T-cell (primary cell): Measurements from ENCODE around the gene RSAD1. TPM values are rescaled to one million over a fixed set of nuclear protein-coding genes. Genes with fewer than 3 reads are reported as not detected.

Experiments used
- ATAC-seq, 4 experiments: fragments of 200-7000 bp in 3 of 4; fragments of 150-1000 bp in 1 of 4; cut with Tn5 transposase; replicated peaks in 1 of 4; 1 replicate in 3 of 4; 2 replicates in 1 of 4; pipeline ENCODE4 v1.10.0; 2021; ENCODE audit warnings: moderate library complexity in 3 of 4, mild to moderate bottlenecking in 2 of 4, moderate number of reproducible peaks in 1 of 4
- CTCF ChIA-PET, 2 donors: fragments of 300-600 bp; sonication (Branson Sonifier 250); formaldehyde crosslinking; loops; one replicate each; lab custom pipeline; 2022; ENCODE audit warnings: antibody characterized with exemption in 2 of 2; lab: Charles Lee
- POLR2A ChIA-PET, 2 donors: fragments of 300-600 bp; sonication (Branson Sonifier 250); formaldehyde crosslinking; loops; one replicate each; lab custom pipeline; 2022; ENCODE audit warnings: antibody characterized with exemption in 2 of 2; lab: Charles Lee
- DNase-seq, 35 experiments: peaks; one replicate each; pipeline versions ENCODE4 v3.0.0 to v3.0.0-alpha.2; 2013 to 2023
- H3K27ac ChIP-seq: one replicate; pipeline ENCODE4 v1.5.1; 2013; ENCODE audit warnings: low read length
- H3K27me3 ChIP-seq, 2 experiments: replicated peaks in 1 of 2; 1 replicate in 1 of 2; 2 replicates in 1 of 2; pipeline versions ENCODE4 v1.6.1 to v1.7.0; 2013; ENCODE audit warnings: low read length in 1 of 2, mixed read lengths in 1 of 2; ENCODE audit not compliant: control insufficient read depth in 2 of 2, insufficient read depth in 2 of 2; ENCODE audit errors: extremely low read depth in 1 of 2
- H3K36me3 ChIP-seq, 2 donors: 1 replicate in 1 of 2; 2 replicates in 1 of 2; pipeline versions ENCODE4 v1.6.1 to v1.7.0; 2013; ENCODE audit warnings: low read length in 1 of 2; ENCODE audit not compliant: control insufficient read depth in 2 of 2, insufficient read depth in 1 of 2; ENCODE audit errors: extremely low read depth in 1 of 2
- H3K4me1 ChIP-seq, 2 experiments: 1 replicate in 1 of 2; 2 replicates in 1 of 2; pipeline versions ENCODE4 v1.6.1 to v1.7.0; 2013; ENCODE audit warnings: low read length in 2 of 2, mixed read lengths in 1 of 2; ENCODE audit not compliant: insufficient read depth in 2 of 2, control insufficient read depth in 1 of 2; ENCODE audit errors: extremely low read depth in 1 of 2
- H3K4me3 ChIP-seq, 2 donors: 1 replicate in 1 of 2; 2 replicates in 1 of 2; pipeline versions ENCODE4 v1.5.1 to v1.7.0; 2013; ENCODE audit warnings: mild to moderate bottlenecking in 2 of 2, low read length in 1 of 2, moderate library complexity in 1 of 2; ENCODE audit not compliant: control insufficient read depth in 1 of 2; ENCODE audit errors: extremely low read depth in 1 of 2
- H3K9me3 ChIP-seq: 2 replicates; pipeline ENCODE4 v1.7.0; 2013
- H3K27ac Mint-ChIP-seq, 2 donors: one replicate each; pipeline ENCODE4 v1.8.0; 2020 to 2021; ENCODE audit warnings: mild to moderate bottlenecking in 2 of 2, mixed read lengths in 2 of 2
- H3K27me3 Mint-ChIP-seq, 2 donors: one replicate each; pipeline ENCODE4 v1.8.0; 2021 to 2022; ENCODE audit warnings: mixed read lengths in 2 of 2
- H3K36me3 Mint-ChIP-seq: one replicate; pipeline ENCODE4 v1.8.0; 2021; ENCODE audit warnings: mixed read lengths
- H3K4me1 Mint-ChIP-seq, 3 donors: one replicate each; pipeline ENCODE4 v1.8.0; 2020 to 2022; ENCODE audit warnings: mixed read lengths in 3 of 3, mild to moderate bottlenecking in 1 of 3
- H3K4me3 Mint-ChIP-seq, 3 donors: one replicate each; pipeline ENCODE4 v1.8.0; 2020 to 2022; ENCODE audit warnings: mild to moderate bottlenecking in 3 of 3, mixed read lengths in 3 of 3, moderate library complexity in 3 of 3
- H3K9me3 Mint-ChIP-seq, 3 donors: one replicate each; pipeline ENCODE4 v1.8.0; 2020 to 2022; ENCODE audit warnings: mixed read lengths in 3 of 3
- WGBS: methylation state at CpG from one replicate; pipeline ENCODE4 v1.1.5; 2013; ENCODE audit warnings: missing lambda C conversion rate; ENCODE audit not compliant: insufficient coverage; 5-methylcytosine and 5-hydroxymethylcytosine counted together
- total RNA-seq, 35 experiments: library from RNA in 6 of 35; stranded (reverse) in 6 of 35; fragments of 120-200 nt in 1 of 35; gene quantifications; one replicate each; pipeline versions ENCODE4 v1.2.1 to v1.2.4 and lab custom pipeline; 2013 to 2026

The RSAD1 gene
- total RNA-seq, 5 donors from 2014 or later (not counting 1 experiment from before 2014, with no cell fraction given): 61.2 to 80.9 (median 73.2) TPM

- H3K9me3 Mint-ChIP-seq: no peaks in the 10 kb centered on the region
- no peaks in the 10 kb centered on the region for H3K27me3 Mint-ChIP-seq
- Histone ChIP-seq H3K4me1 (peaks cover 5 to 23% of the 10 kb centered on the region in 2 experiments), H3K27me3 (peaks cover 0 to 12% of the 10 kb centered on the region in 2 experiments), H3K36me3 (no peaks in the 10 kb centered on the region), H3K4me3 (no peak overlapping the region), H3K27ac (no peak overlapping the region), H3K9me3 (no peaks in the 10 kb centered on the region)
- 20% methylated on average over 3 of the region's 3 CpGs for WGBS
- peak overlapping the region; percentile 50 to 77 for H3K27ac Mint-ChIP-seq
- H3K4me1 Mint-ChIP-seq: peaks cover 20 to 40% (median 22%) of the 10 kb centered on the region in 3 donors
- ATAC-seq (peak; percentile 14 to 38 (median 23)), DNase-seq (peak in 12 of 35 experiments; percentile 4 to 55 (median 26))
- ChIA-PET CTCF (interaction anchor here in 1 of 2 donors (0.6 kb wide), 1 partner anchor 396 kb away, joined by 7 read pairs; no protein-coding TSS in a partner anchor), POLR2A (interaction anchor here in 1 of 2 donors (0.6 kb wide), 1 partner anchor 326 kb away, joined by 6 read pairs; no protein-coding TSS in a partner anchor)
- H3K4me3 Mint-ChIP-seq: peak overlapping the region; percentile 13 to 50 (median 45)
- no peaks in the 10 kb centered on the region for H3K36me3 Mint-ChIP-seq
Observed at GRCh38 chr17:50511058-50511457, 32.4 kb downstream of the RSAD1 start.

GRCh38 chr17:50513495-50513894 lies 34.8 kb downstream of the RSAD1 start:
- Histone ChIP-seq H3K4me1 (peaks cover 5 to 18% of the 10 kb centered on the region in 2 experiments), H3K9me3 (no peaks in the 10 kb centered on the region), H3K4me3 (no peak overlapping the region), H3K27me3 (peaks cover 0 to 11% of the 10 kb centered on the region in 2 experiments), H3K36me3 (no peaks in the 10 kb centered on the region), H3K27ac (no peak overlapping the region)
- ChIA-PET CTCF (interaction anchor here in 1 of 2 donors (0.6 to 0.7 kb wide), 2 partner anchors 27 to 385 kb away, joined by 3 to 5 read pairs; no protein-coding TSS in a partner anchor), POLR2A (no interaction called here)
- Mint-ChIP-seq H3K9me3 (no peaks in the 10 kb centered on the region), H3K27me3 (no peaks in the 10 kb centered on the region), H3K36me3 (no peaks in the 10 kb centered on the region), H3K27ac (no peak overlapping the region), H3K4me1 (peaks cover 19 to 45% (median 24%) of the 10 kb centered on the region in 3 donors), H3K4me3 (no peak overlapping the region)
- no peak for DNase-seq
- no peak for ATAC-seq
- no CpG with 5 or more reads among the region's 4 CpGs for WGBS

GRCh38 chr17:50514388-50514787 lies 35.7 kb downstream of the RSAD1 start:
- H3K27me3 Mint-ChIP-seq: no peaks in the 10 kb centered on the region
- WGBS: 100% methylated on average over 1 of the region's 3 CpGs
- Histone ChIP-seq H3K9me3 (no peaks in the 10 kb centered on the region), H3K4me1 (peaks cover 2 to 11% of the 10 kb centered on the region in 2 experiments), H3K27ac (no peak overlapping the region), H3K27me3 (peaks cover 0 to 5% of the 10 kb centered on the region in 2 experiments), H3K36me3 (no peaks in the 10 kb centered on the region), H3K4me3 (no peak overlapping the region)
- H3K36me3 Mint-ChIP-seq: no peaks in the 10 kb centered on the region
- H3K27ac Mint-ChIP-seq: no peak overlapping the region
- DNase-seq (no peak), ATAC-seq (no peak)
- ChIA-PET CTCF (no interaction called here), POLR2A (no interaction called here)
- H3K4me1 Mint-ChIP-seq: peaks cover 14 to 37% (median 18%) of the 10 kb centered on the region in 3 donors
- no peak overlapping the region for H3K4me3 Mint-ChIP-seq
- no peaks in the 10 kb centered on the region for H3K9me3 Mint-ChIP-seq

- ChIA-PET CTCF (interaction anchor here in 1 of 2 donors (1.2 kb wide), 1 partner anchor 11 kb away, joined by 7 read pairs; no protein-coding TSS in a partner anchor), POLR2A (no interaction called here)
- peaks cover 14 to 30% (median 18%) of the 10 kb centered on the region in 3 donors for H3K4me1 Mint-ChIP-seq
- Histone ChIP-seq H3K27me3 (peaks cover 0 to 5% of the 10 kb centered on the region in 2 experiments), H3K27ac (no peak overlapping the region), H3K4me3 (no peak overlapping the region), H3K9me3 (no peaks in the 10 kb centered on the region), H3K36me3 (no peaks in the 10 kb centered on the region), H3K4me1 (peaks cover 2 to 11% of the 10 kb centered on the region in 2 experiments)
- no peak overlapping the region for H3K27ac Mint-ChIP-seq
- DNase-seq (no peak), ATAC-seq (no peak)
- no peaks in the 10 kb centered on the region for H3K36me3 Mint-ChIP-seq
- 92% methylated on average over 5 of the region's 6 CpGs for WGBS
- no peak overlapping the region for H3K4me3 Mint-ChIP-seq
- no peaks in the 10 kb centered on the region for H3K9me3 Mint-ChIP-seq
- H3K27me3 Mint-ChIP-seq: no peaks in the 10 kb centered on the region
Observed at GRCh38 chr17:50514936-50515702, 36.5 kb downstream of the RSAD1 start.

GRCh38 chr17:50517011-50517410 lies 38.4 kb downstream of the RSAD1 start:
- H3K36me3 ChIP-seq: no peaks in the 10 kb centered on the region
- Mint-ChIP-seq H3K4me3 (peak overlapping the region in 1 of 3 donors; percentile 35), H3K4me1 (peaks cover 5 to 14% (median 9%) of the 10 kb centered on the region in 3 donors), H3K9me3 (no peaks in the 10 kb centered on the region), H3K36me3 (no peaks in the 10 kb centered on the region), H3K27me3 (no peaks in the 10 kb centered on the region), H3K27ac (no peak overlapping the region)
- no peak overlapping the region for H3K27ac ChIP-seq
- POLR2A ChIA-PET: no interaction called here
- H3K27me3 ChIP-seq: peaks cover 0 to 5% of the 10 kb centered on the region in 2 experiments
- no peak overlapping the region for H3K4me3 ChIP-seq
- CTCF ChIA-PET: no interaction called here
- no peaks in the 10 kb centered on the region for H3K9me3 ChIP-seq
- DNase-seq: no peak
- no peak for ATAC-seq
- peaks cover 0 to 4% of the 10 kb centered on the region in 2 experiments for H3K4me1 ChIP-seq
- 90% methylated on average over 2 of the region's 4 CpGs for WGBS

GRCh38 chr17:50517504-50518383 lies 39.1 kb downstream of the RSAD1 start:
- WGBS: 83% methylated on average over 3 of the region's 8 CpGs

More at GRCh38 chr17:50517504-50518383, 39.1 kb downstream of the RSAD1 start:
- ChIA-PET POLR2A (no interaction called here), CTCF (no interaction called here)
- peak overlapping the region in 1 of 3 donors; percentile 35 for H3K4me3 Mint-ChIP-seq
- H3K27ac Mint-ChIP-seq: no peak overlapping the region
- H3K36me3 ChIP-seq: no peaks in the 10 kb centered on the region
- ATAC-seq: no peak
- H3K4me1 ChIP-seq: peaks cover 0 to 4% of the 10 kb centered on the region in 2 experiments
- peaks cover 5 to 11% (median 9%) of the 10 kb centered on the region in 3 donors for H3K4me1 Mint-ChIP-seq
- peaks cover 0 to 6% of the 10 kb centered on the region in 2 experiments for H3K27me3 ChIP-seq
- no peaks in the 10 kb centered on the region for H3K9me3 ChIP-seq
- H3K4me3 ChIP-seq: no peak overlapping the region
- H3K9me3 Mint-ChIP-seq: no peaks in the 10 kb centered on the region
- H3K27ac ChIP-seq: no peak overlapping the region
- H3K36me3 Mint-ChIP-seq: no peaks in the 10 kb centered on the region
- H3K27me3 Mint-ChIP-seq: no peaks in the 10 kb centered on the region
- no peak for DNase-seq
